HUDEP-2 (cell line): Measurements from ENCODE around the gene STRIP1.
"Not testable (repeated sequence)": the region's sequence is repeated elsewhere in the genome, so short reads cannot be mapped to it uniquely, and the experiment has no call there.

Source experiments
- DNase-seq, 76 experiments: peaks; one replicate each; lab custom pipeline; 2025; ENCODE audit not compliant: unreplicated experiment in 76 of 76; lab: John Stamatoyannopoulos, UW

Gene STRIP1

GRCh38 chr1:110007046-110007830 lies 27.2 kb upstream of the STRIP1 start:
- no peak for DNase-seq

GRCh38 chr1:110008971-110009565 lies 25.4 kb upstream of the STRIP1 start:
- DNase-seq, result no peak

GRCh38 chr1:110011527-110012041 lies 22.8 kb upstream of the STRIP1 start:
- DNase-seq, result peak in 15 of 76 experiments; percentile 6 to 38 (median 19)

GRCh38 chr1:110012100-110012780 lies 22.2 kb upstream of the STRIP1 start:
- DNase-seq, result no peak

- no peak for DNase-seq
Measured at GRCh38 chr1:110017792-110018191, 16.6 kb upstream of the STRIP1 start.

- no peak for DNase-seq
Measured at GRCh38 chr1:110018396-110018795, 16.0 kb upstream of the STRIP1 start.

GRCh38 chr1:110019770-110020169 lies 14.7 kb upstream of the STRIP1 start:
- DNase-seq, result no peak

GRCh38 chr1:110021285-110021684 lies 13.1 kb upstream of the STRIP1 start:
- DNase-seq, result no peak

- no peak for DNase-seq
Measured at GRCh38 chr1:110024613-110025012, 9.8 kb upstream of the STRIP1 start.

GRCh38 chr1:110030687-110031086 lies 3.7 kb upstream of the STRIP1 start:
- DNase-seq, result not testable (repeated sequence)

- DNase-seq, result no peak
Measured at GRCh38 chr1:110032327-110032726, 2.1 kb upstream of the STRIP1 start.

GRCh38 chr1:110033421-110033820 lies 1.0 kb upstream of the STRIP1 start:
- peak in 2 of 76 experiments; percentile 21 to 23 for DNase-seq

GRCh38 chr1:110034040-110034450 lies 379 bp upstream of the STRIP1 start:
- DNase-seq, result no peak

GRCh38 chr1:110035236-110035752 lies 870 bp downstream of the STRIP1 start:
- DNase-seq, result peak in 4 of 76 experiments; percentile 44 to 55 (median 50)

- DNase-seq, result no peak
Measured at GRCh38 chr1:110038271-110038670, 3.8 kb downstream of the STRIP1 start.

- no peak for DNase-seq
Measured at GRCh38 chr1:110039641-110040040, 5.2 kb downstream of the STRIP1 start.

GRCh38 chr1:110040548-110040947 lies 6.1 kb downstream of the STRIP1 start:
- DNase-seq, result no peak

- no peak for DNase-seq
Measured at GRCh38 chr1:110043016-110043415, 8.6 kb downstream of the STRIP1 start.

GRCh38 chr1:110047463-110047862 lies 13.0 kb downstream of the STRIP1 start:
- no peak for DNase-seq

- DNase-seq, result no peak
Measured at GRCh38 chr1:110048240-110048639, 13.8 kb downstream of the STRIP1 start.

- DNase-seq, result no peak
Measured at GRCh38 chr1:110048923-110049601, 14.6 kb downstream of the STRIP1 start.
